H1 (cell line): ENCODE results near the gene ZNF414. TPM values are rescaled to one million over a fixed set of nuclear protein-coding genes. Genes with fewer than 3 reads are reported as not detected.

ENCODE experiments used
- CTCF ChIA-PET: fragments of 300-600 bp; sonication (Branson Sonifier 250); formaldehyde crosslinking; loops from one replicate; lab custom pipeline; 2021; ENCODE audit not compliant: partially characterized antibody; lab: Charles Lee
- POLR2A ChIA-PET: fragments of 300-600 bp; sonication (Branson Sonifier 250); formaldehyde crosslinking; loops from one replicate; lab custom pipeline; 2021; ENCODE audit warnings: inconsistent platforms; ENCODE audit not compliant: partially characterized antibody; lab: Charles Lee
- DNase-seq, 2 experiments: peaks; one replicate each; pipeline versions ENCODE4 v3.0.0 to v3.0.0-alpha.2; 2010 to 2022; ENCODE audit warnings: low spot score in 2 of 2, low read depth in 1 of 2, mixed read lengths in 1 of 2
- FAIRE-seq: peaks from 2 replicates; lab custom pipeline; 2011; peaks lifted over from hg19 to GRCh38; lab: Jason Lieb, UNC
- H2AFZ ChIP-seq: 2 replicates; pipeline ENCODE4 v1.8.1; 2012; ENCODE audit warnings: low read length, inconsistent platforms
- H2AK5ac ChIP-seq: 2 replicates; pipeline ENCODE4 v1.6.1; 2013; ENCODE audit warnings: low read depth, low read length
- H2BK120ac ChIP-seq: replicated peaks from 2 replicates; pipeline ENCODE3; 2013; ENCODE audit warnings: low read depth, low read length, inconsistent platforms
- H2BK12ac ChIP-seq: 2 replicates; pipeline ENCODE4 v1.6.1; 2013; ENCODE audit warnings: low read depth, low read length
- H2BK15ac ChIP-seq: 2 replicates; pipeline ENCODE4 v1.6.1; 2013; ENCODE audit warnings: low read length
- H2BK20ac ChIP-seq: 2 replicates; pipeline ENCODE4 v1.6.1; 2013; ENCODE audit warnings: low read length
- H2BK5ac ChIP-seq: 2 replicates; pipeline ENCODE4 v1.6.1; 2013; ENCODE audit warnings: low read depth, low read length
- H3K14ac ChIP-seq: 2 replicates; pipeline ENCODE4 v1.6.1; 2013; ENCODE audit warnings: inconsistent platforms; ENCODE audit not compliant: insufficient read length
- H3K18ac ChIP-seq: 2 replicates; pipeline ENCODE4 v1.6.1; 2013; ENCODE audit warnings: low read length; ENCODE audit errors: extremely low read depth
- H3K23ac ChIP-seq: 2 replicates; pipeline ENCODE4 v1.6.1; 2013; ENCODE audit warnings: inconsistent platforms; ENCODE audit not compliant: insufficient read length
- H3K23me2 ChIP-seq: 2 replicates; pipeline ENCODE4 v1.6.1; 2013; ENCODE audit warnings: low read depth, low read length
- H3K27ac ChIP-seq: 2 replicates; pipeline ENCODE4 v1.6.1; 2011; ENCODE audit warnings: low read depth, low read length, inconsistent platforms
- H3K27me3 ChIP-seq, 4 experiments: replicated peaks in 1 of 4; 1 replicate in 1 of 4; 2 replicates in 3 of 4; pipeline versions ENCODE4 v1.6.1 to v1.8.1; 2011 to 2013; ENCODE audit warnings: low read length in 3 of 4, mild to moderate bottlenecking in 3 of 4, inconsistent platforms in 2 of 4, mixed read lengths in 2 of 4, moderate library complexity in 1 of 4; ENCODE audit not compliant: control insufficient read depth in 3 of 4, insufficient read depth in 3 of 4; ENCODE audit errors: extremely low read depth in 1 of 4
- H3K36me3 ChIP-seq, 4 experiments: 2 replicates each; pipeline versions ENCODE4 v1.6.1 to v1.8.1; 2011 to 2013; ENCODE audit warnings: mild to moderate bottlenecking in 4 of 4, low read length in 3 of 4, moderate library complexity in 2 of 4, control low read depth in 1 of 4, inconsistent platforms in 1 of 4; ENCODE audit not compliant: insufficient read depth in 4 of 4, control insufficient read depth in 2 of 4
- H3K4ac ChIP-seq: replicated peaks from 2 replicates; pipeline ENCODE3; 2013; ENCODE audit warnings: low read length, low read depth, mixed read lengths, inconsistent platforms; ENCODE audit not compliant: insufficient read length
- H3K4me1 ChIP-seq, 4 experiments: replicated peaks in 1 of 4; 1 replicate in 1 of 4; 2 replicates in 3 of 4; pipeline versions ENCODE4 v1.6.1 to v1.8.1; 2011 to 2013; ENCODE audit warnings: low read length in 3 of 4, inconsistent platforms in 2 of 4, mixed read lengths in 1 of 4; ENCODE audit not compliant: insufficient read depth in 4 of 4, control insufficient read depth in 3 of 4
- H3K4me2 ChIP-seq, 2 experiments: 2 replicates each; pipeline versions ENCODE4 v1.6.1 to v1.8.1; 2011 to 2013; ENCODE audit warnings: low read depth in 2 of 2, low read length in 2 of 2, control low read depth in 1 of 2, inconsistent platforms in 1 of 2, mild to moderate bottlenecking in 1 of 2; ENCODE audit not compliant: insufficient read depth in 1 of 2
- H3K4me3 ChIP-seq, 4 experiments: fragments of 200-600, 300-600 bp in 1 of 4; sonication (generic), shearing (Covaris generic), sonication (Bioruptor Twin) in 1 of 4; 2 replicates each; pipeline versions ENCODE4 v1.5.1 to v1.8.1; 2011 to 2016; ENCODE audit warnings: low read length in 4 of 4, low read depth in 3 of 4, control low read depth in 2 of 4, inconsistent platforms in 2 of 4, mild to moderate bottlenecking in 2 of 4, mixed read lengths in 1 of 4, moderate library complexity in 1 of 4; ENCODE audit not compliant: insufficient read depth in 2 of 4; ENCODE audit errors: extremely low read depth in 1 of 4
- H3K56ac ChIP-seq: replicated peaks from 2 replicates; pipeline ENCODE3; 2013; ENCODE audit warnings: low read depth, mild to moderate bottlenecking, mixed read lengths, low read length, inconsistent platforms; ENCODE audit not compliant: insufficient read length
- H3K79me1 ChIP-seq: 2 replicates; pipeline ENCODE4 v1.6.1; 2013; ENCODE audit warnings: low read depth, low read length, control low read depth
- H3K79me2 ChIP-seq, 2 experiments: 2 replicates each; pipeline versions ENCODE4 v1.6.1 to v1.8.1; 2012 to 2013; ENCODE audit warnings: low read length in 2 of 2, mild to moderate bottlenecking in 2 of 2, inconsistent platforms in 1 of 2; ENCODE audit not compliant: insufficient read depth in 2 of 2, control insufficient read depth in 1 of 2
- H3K9ac ChIP-seq, 4 experiments: replicated peaks in 1 of 4; 1 replicate in 1 of 4; 2 replicates in 3 of 4; pipeline versions ENCODE4 v1.6.1 to v1.8.1; 2011 to 2013; ENCODE audit warnings: low read depth in 3 of 4, low read length in 3 of 4, control low read depth in 2 of 4, mild to moderate bottlenecking in 2 of 4, moderate library complexity in 2 of 4, inconsistent platforms in 1 of 4; ENCODE audit errors: extremely low read depth in 1 of 4
- H3K9me3 ChIP-seq, 2 experiments: 2 replicates each; pipeline versions ENCODE4 v1.6.1 to v1.8.1; 2012 to 2013; ENCODE audit warnings: mild to moderate bottlenecking in 2 of 2, moderate library complexity in 2 of 2, control low read depth in 1 of 2, inconsistent platforms in 1 of 2, low read depth in 1 of 2, low read length in 1 of 2, mixed read lengths in 1 of 2; ENCODE audit not compliant: insufficient read depth in 2 of 2
- H4K20me1 ChIP-seq, 2 experiments: replicated peaks in 1 of 2; 2 replicates each; pipeline versions ENCODE3 to v1.8.1; 2011 to 2013; ENCODE audit warnings: inconsistent platforms in 2 of 2, low read length in 2 of 2, mild to moderate bottlenecking in 1 of 2; ENCODE audit not compliant: insufficient read depth in 2 of 2, control insufficient read depth in 1 of 2
- H4K5ac ChIP-seq: 2 replicates; pipeline ENCODE4 v1.6.1; 2013; ENCODE audit warnings: low read length, low read depth, mixed read lengths, inconsistent platforms; ENCODE audit not compliant: insufficient read length
- H4K8ac ChIP-seq: 2 replicates; pipeline ENCODE4 v1.8.0; 2013; ENCODE audit warnings: mild to moderate bottlenecking, moderate library complexity, low read length, inconsistent platforms; ENCODE audit not compliant: insufficient read depth; ENCODE audit errors: extremely low read depth
- H4K91ac ChIP-seq: replicated peaks from 2 replicates; pipeline ENCODE3; 2013; ENCODE audit warnings: low read length, mixed read lengths, inconsistent platforms; ENCODE audit not compliant: insufficient read length
- CBX5 ChIP-seq: fragments of 300-800, 300-1000 bp; sonication (generic); IDR thresholded peaks from 2 replicates; pipeline ENCODE4 v1.7.1; 2016; ENCODE audit warnings: antibody characterized with exemption, low read length, low read depth
- FOSL1 ChIP-seq: IDR thresholded peaks from 2 replicates; pipeline ENCODE4 v1.6.1; 2011; ENCODE audit warnings: mild to moderate bottlenecking, low read depth, low read length, moderate library complexity; ENCODE audit not compliant: insufficient read depth
- POLR2AphosphoS5 ChIP-seq: IDR thresholded peaks from 2 replicates; pipeline ENCODE4 v1.6.1; 2011; ENCODE audit warnings: low read depth, low read length
- POU5F1 ChIP-seq: IDR thresholded peaks from 2 replicates; pipeline ENCODE4 v1.6.1; 2011; ENCODE audit warnings: low read depth, mild to moderate bottlenecking, low read length, moderate library complexity
- RNF2 ChIP-seq: fragments of 200-900, 300-1000 bp; sonication (generic); IDR thresholded peaks from 2 replicates; pipeline ENCODE4 v1.7.1; 2016; ENCODE audit warnings: borderline replicate concordance, low read depth, mild to moderate bottlenecking, antibody characterized with exemption, low read length; ENCODE audit not compliant: poor library complexity, severe bottlenecking; ENCODE audit errors: missing control alignments
- TAF7 ChIP-seq: optimal IDR thresholded peaks from 2 replicates; pipeline ENCODE3; 2011; ENCODE audit warnings: low read depth, mild to moderate bottlenecking, inconsistent platforms, low read length, moderate library complexity, borderline replicate concordance
- WGBS, 2 experiments: shearing (Covaris generic) in 1 of 2; methylation state at CpG; one replicate each; pipeline versions ENCODE4 v1.1.6 to v1.1.7; 2013 to 2015; ENCODE audit warnings: low lambda C conversion rate in 2 of 2, mixed read lengths in 2 of 2, inconsistent platforms in 1 of 2, low coverage in 1 of 2, missing lambda C conversion rate in 1 of 2; ENCODE audit not compliant: insufficient replicate concordance in 2 of 2, insufficient coverage in 1 of 2, insufficient read length in 1 of 2; ENCODE audit errors: extremely low coverage in 1 of 2, missing lambda C conversion rate in 1 of 2; 5-methylcytosine and 5-hydroxymethylcytosine counted together
- polyA plus RNA-seq, 7 experiments: library from polyadenylated mRNA; depleted of rRNA in 3 of 7; stranded (reverse) in 5 of 7; unstranded in 2 of 7; fragments of >200 nt in 5 of 7; fragments of 200-250 nt in 2 of 7; gene quantifications; 1 replicate in 5 of 7; 2 replicates in 1 of 7; 4 replicates in 1 of 7; pipeline versions ENCODE4 v1.2.1 to v1.2.3, GENCODE V29; 2011 to 2013; ENCODE audit warnings: missing spikeins in 2 of 7, mixed read lengths in 2 of 7
- total RNA-seq: library from RNA; stranded (reverse); fragmentation: NEBNext Ultra II Directional; extraction: Animal tissue kit (Norgen Biotek cat#: 25700); gene quantifications from 2 replicates; pipeline ENCODE4 v1.2.1, GENCODE V29; 2021

Gene ZNF414
- total and polyA plus RNA-seq, 2 of the 8 experiments (the other 6 are each of a cell fraction or from before 2014, with no cell fraction given): 9.7 to 26.8 TPM

DNA sequence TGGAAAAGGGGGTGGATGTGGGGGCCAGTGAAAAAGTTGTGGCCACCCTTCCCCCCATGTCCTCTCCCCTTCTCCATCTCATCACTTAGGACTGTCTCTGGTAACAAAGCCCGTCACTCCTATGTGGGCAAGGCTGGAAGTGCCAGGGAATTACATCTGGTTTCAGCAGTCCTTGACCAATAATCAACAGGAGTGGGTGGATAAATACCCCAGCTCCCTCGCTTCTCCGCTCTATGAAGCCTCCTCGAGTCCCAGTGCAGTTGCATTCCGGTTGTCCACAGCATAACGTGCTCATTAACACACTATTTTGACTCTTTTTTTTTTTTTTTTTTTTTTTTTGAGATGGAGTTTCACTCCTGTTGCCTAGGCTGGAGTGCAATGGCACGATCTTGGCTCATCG, 31.8 kb upstream of the ZNF414 start:
- Histone ChIP-seq H3K36me3 (no peaks in the 10 kb centered on the region; a peak in 1 of 8 replicates), H3K4me1 (no peaks in the 10 kb centered on the region), H3K4ac (no peak overlapping the region), H3K56ac (no peak overlapping the region), H3K4me2 (no peak overlapping the region), H2AFZ (no peak overlapping the region), H3K14ac (no peak overlapping the region), H2BK12ac (no peak overlapping the region), H3K18ac (no peak overlapping the region), H2BK120ac (no peak overlapping the region), H2AK5ac (no peak overlapping the region), H3K27me3 (no peaks in the 10 kb centered on the region), H4K8ac (no peak overlapping the region), H4K5ac (no peak overlapping the region), H3K27ac (no peak overlapping the region), H4K91ac (no peak overlapping the region), H3K79me1 (no peaks in the 10 kb centered on the region), H4K20me1 (no peaks in the 10 kb centered on the region), H3K23me2 (no peaks in the 10 kb centered on the region), H3K9ac (no peak overlapping the region), H2BK20ac (no peak overlapping the region), H3K79me2 (no peaks in the 10 kb centered on the region), H3K23ac (no peak overlapping the region), H2BK5ac (no peak overlapping the region), H2BK15ac (no peak overlapping the region), H3K4me3 (no peak overlapping the region), H3K9me3 (no peaks in the 10 kb centered on the region)
- CTCF ChIA-PET: interaction anchor here (1.4 to 1.5 kb wide), 2 partner anchors 27 to 32 kb away, joined by 3 to 4 read pairs; partner anchors contain the start of gene MYO1F
- no peak for FAIRE-seq
- POLR2A ChIA-PET: no interaction called here
- TF ChIP-seq TAF7 (no peak), CBX5 (no peak), FOSL1 (no peak), POLR2AphosphoS5 (no peak), RNF2 (no peak), POU5F1 (no peak)
- 95% methylated on average over 8 of the region's 8 CpGs; no CpG with 5 or more reads in 1 of the 2 experiments for WGBS, 2 experiments
- DNase-seq: no peak
